ENCODE measurements around the gene SMOC2. TPM values are rescaled to one million over a fixed set of nuclear protein-coding genes. Genes with fewer than 3 reads are reported as not detected.

The SMOC2 gene
- polyA plus RNA-seq, 1 donor from 2014 or later, result 0.50 TPM

DNA sequence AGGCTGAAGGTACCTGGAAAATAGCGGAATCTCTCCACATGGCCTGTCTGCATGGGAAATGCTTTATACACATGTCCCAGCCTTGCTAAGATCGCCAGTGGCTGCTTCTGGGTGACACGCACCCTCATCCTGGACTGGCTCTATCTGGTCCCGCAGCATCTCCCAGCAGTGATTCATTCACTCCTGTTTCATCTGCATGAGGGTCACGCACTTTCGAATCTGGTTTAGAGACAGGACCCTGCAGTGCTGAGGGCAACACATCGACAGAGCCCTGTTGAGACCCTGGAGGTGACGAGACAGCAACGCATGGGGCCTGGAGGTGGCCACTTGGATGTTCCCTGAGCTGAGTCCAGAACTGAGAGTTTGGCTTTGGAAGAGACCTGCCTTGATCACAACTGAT, 136.5 kb downstream of the SMOC2 start:
- no peaks in the 10 kb centered on the region for H3K79me2 ChIP-seq (replicated peaks; ENCODE audit: insufficient read depth, low read length)
- H3K9me3 ChIP-seq (ENCODE audit: low read length), result no peaks in the 10 kb centered on the region
- H3K36me3 ChIP-seq (ENCODE audit: insufficient read depth, low read length), result no peaks in the 10 kb centered on the region
- no peaks in the 10 kb centered on the region for H3K9me2 ChIP-seq (ENCODE audit: insufficient read depth, low read length)
- H3K27ac ChIP-seq (ENCODE audit: low read length), result no peak overlapping the region
- no peaks in the 10 kb centered on the region for H4K20me1 ChIP-seq (ENCODE audit: insufficient read depth)
- no peak overlapping the region for H3K9ac ChIP-seq (ENCODE audit: low read length)
- H3K27me3 ChIP-seq (ENCODE audit: insufficient read depth, low read depth, low read length), result no peaks in the 10 kb centered on the region
- TF ChIP-seq EZH2 (IDR thresholded peaks at IDR 0.05; ENCODE audit: borderline replicate concordance, insufficient read depth, low read length, poor library complexity, severe bottlenecking) (no peak), TAF1 (IDR thresholded peaks at IDR 0.05; ENCODE audit: low read depth) (no peak), MXI1 (conservative IDR thresholded peaks at IDR 0.05; ENCODE audit: poor library complexity, severe bottlenecking) (no peak), EP300 (conservative IDR thresholded peaks at IDR 0.05; ENCODE audit: poor library complexity, severe bottlenecking) (no peak), RAD21 (conservative IDR thresholded peaks at IDR 0.05) (no peak), POLR2AphosphoS5 (IDR thresholded peaks at IDR 0.05) (no peak), SMC3 (conservative IDR thresholded peaks at IDR 0.05; ENCODE audit: poor library complexity) (no peak)
- TF ChIP-seq, protein P1, sequence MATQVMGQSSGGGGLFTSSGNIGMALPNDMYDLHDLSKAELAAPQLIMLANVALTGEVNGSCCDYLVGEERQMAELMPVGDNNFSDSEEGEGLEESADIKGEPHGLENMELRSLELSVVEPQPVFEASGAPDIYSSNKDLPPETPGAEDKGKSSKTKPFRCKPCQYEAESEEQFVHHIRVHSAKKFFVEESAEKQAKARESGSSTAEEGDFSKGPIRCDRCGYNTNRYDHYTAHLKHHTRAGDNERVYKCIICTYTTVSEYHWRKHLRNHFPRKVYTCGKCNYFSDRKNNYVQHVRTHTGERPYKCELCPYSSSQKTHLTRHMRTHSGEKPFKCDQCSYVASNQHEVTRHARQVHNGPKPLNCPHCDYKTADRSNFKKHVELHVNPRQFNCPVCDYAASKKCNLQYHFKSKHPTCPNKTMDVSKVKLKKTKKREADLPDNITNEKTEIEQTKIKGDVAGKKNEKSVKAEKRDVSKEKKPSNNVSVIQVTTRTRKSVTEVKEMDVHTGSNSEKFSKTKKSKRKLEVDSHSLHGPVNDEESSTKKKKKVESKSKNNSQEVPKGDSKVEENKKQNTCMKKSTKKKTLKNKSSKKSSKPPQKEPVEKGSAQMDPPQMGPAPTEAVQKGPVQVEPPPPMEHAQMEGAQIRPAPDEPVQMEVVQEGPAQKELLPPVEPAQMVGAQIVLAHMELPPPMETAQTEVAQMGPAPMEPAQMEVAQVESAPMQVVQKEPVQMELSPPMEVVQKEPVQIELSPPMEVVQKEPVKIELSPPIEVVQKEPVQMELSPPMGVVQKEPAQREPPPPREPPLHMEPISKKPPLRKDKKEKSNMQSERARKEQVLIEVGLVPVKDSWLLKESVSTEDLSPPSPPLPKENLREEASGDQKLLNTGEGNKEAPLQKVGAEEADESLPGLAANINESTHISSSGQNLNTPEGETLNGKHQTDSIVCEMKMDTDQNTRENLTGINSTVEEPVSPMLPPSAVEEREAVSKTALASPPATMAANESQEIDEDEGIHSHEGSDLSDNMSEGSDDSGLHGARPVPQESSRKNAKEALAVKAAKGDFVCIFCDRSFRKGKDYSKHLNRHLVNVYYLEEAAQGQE (IDR thresholded peaks at IDR 0.05; ENCODE audit: borderline replicate concordance), result no peak
- TF ChIP-seq, protein P2, sequence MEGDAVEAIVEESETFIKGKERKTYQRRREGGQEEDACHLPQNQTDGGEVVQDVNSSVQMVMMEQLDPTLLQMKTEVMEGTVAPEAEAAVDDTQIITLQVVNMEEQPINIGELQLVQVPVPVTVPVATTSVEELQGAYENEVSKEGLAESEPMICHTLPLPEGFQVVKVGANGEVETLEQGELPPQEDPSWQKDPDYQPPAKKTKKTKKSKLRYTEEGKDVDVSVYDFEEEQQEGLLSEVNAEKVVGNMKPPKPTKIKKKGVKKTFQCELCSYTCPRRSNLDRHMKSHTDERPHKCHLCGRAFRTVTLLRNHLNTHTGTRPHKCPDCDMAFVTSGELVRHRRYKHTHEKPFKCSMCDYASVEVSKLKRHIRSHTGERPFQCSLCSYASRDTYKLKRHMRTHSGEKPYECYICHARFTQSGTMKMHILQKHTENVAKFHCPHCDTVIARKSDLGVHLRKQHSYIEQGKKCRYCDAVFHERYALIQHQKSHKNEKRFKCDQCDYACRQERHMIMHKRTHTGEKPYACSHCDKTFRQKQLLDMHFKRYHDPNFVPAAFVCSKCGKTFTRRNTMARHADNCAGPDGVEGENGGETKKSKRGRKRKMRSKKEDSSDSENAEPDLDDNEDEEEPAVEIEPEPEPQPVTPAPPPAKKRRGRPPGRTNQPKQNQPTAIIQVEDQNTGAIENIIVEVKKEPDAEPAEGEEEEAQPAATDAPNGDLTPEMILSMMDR (IDR thresholded peaks at IDR 0.05; ENCODE audit: poor library complexity, severe bottlenecking), result no peak
- no peak overlapping the region for H3K4me2 ChIP-seq (ENCODE audit: low read length)
- no peak overlapping the region for H2AFZ ChIP-seq (ENCODE audit: low read depth, low read length)
- no peak overlapping the region for H3K4me3 ChIP-seq (ENCODE audit: low read length)
- H3F3A ChIP-seq (ENCODE audit: insufficient read depth, low read length, poor library complexity, severe bottlenecking), result no peaks in the 10 kb centered on the region

DNA sequence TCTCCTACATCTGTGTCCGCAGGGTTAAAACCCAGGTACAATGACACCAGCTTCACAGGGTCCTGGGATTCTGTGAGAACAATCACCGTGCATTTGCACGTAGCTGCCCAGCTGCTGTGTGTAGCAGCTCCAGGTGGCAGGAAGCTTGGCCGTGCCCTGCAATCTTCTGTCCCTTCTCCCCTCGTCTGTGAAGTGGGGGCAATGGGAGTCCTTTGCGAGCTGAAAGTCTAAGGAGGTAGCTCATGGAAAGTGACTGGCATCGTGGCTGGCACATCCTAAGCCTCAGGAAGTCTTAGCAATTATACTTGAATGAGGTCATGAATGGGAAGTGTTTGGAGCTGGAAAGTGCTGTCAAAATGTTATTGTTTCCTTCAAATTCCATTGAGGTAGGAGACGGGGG, 137.1 kb downstream of the SMOC2 start:
- no peaks in the 10 kb centered on the region for H3K9me2 ChIP-seq (ENCODE audit: insufficient read depth, low read length)
- no peak overlapping the region for H3K4me3 ChIP-seq (ENCODE audit: low read length)
- no peak overlapping the region for H2AFZ ChIP-seq (ENCODE audit: low read depth, low read length)
- H3K9me3 ChIP-seq (ENCODE audit: low read length), result no peaks in the 10 kb centered on the region
- TF ChIP-seq TAF1 (IDR thresholded peaks at IDR 0.05; ENCODE audit: low read depth) (no peak), MXI1 (conservative IDR thresholded peaks at IDR 0.05; ENCODE audit: poor library complexity, severe bottlenecking) (no peak), RAD21 (conservative IDR thresholded peaks at IDR 0.05) (no peak), SMC3 (conservative IDR thresholded peaks at IDR 0.05; ENCODE audit: poor library complexity) (no peak), POLR2AphosphoS5 (IDR thresholded peaks at IDR 0.05) (no peak), EP300 (conservative IDR thresholded peaks at IDR 0.05; ENCODE audit: poor library complexity, severe bottlenecking) (no peak), EZH2 (IDR thresholded peaks at IDR 0.05; ENCODE audit: borderline replicate concordance, insufficient read depth, low read length, poor library complexity, severe bottlenecking) (no peak)
- TF ChIP-seq, protein P2 (IDR thresholded peaks at IDR 0.05; ENCODE audit: poor library complexity, severe bottlenecking), result no peak
- TF ChIP-seq, protein P1 (IDR thresholded peaks at IDR 0.05; ENCODE audit: borderline replicate concordance), result no peak
- H3K36me3 ChIP-seq (ENCODE audit: insufficient read depth, low read length), result no peaks in the 10 kb centered on the region
- H3K79me2 ChIP-seq (replicated peaks; ENCODE audit: insufficient read depth, low read length), result no peaks in the 10 kb centered on the region
- H3K27me3 ChIP-seq (ENCODE audit: insufficient read depth, low read depth, low read length), result no peaks in the 10 kb centered on the region
- H3K4me2 ChIP-seq (ENCODE audit: low read length), result no peak overlapping the region
- H3K27ac ChIP-seq (ENCODE audit: low read length), result no peak overlapping the region
- H3F3A ChIP-seq (ENCODE audit: insufficient read depth, low read length, poor library complexity, severe bottlenecking), result no peaks in the 10 kb centered on the region
- no peaks in the 10 kb centered on the region for H4K20me1 ChIP-seq (ENCODE audit: insufficient read depth)
- no peak overlapping the region for H3K9ac ChIP-seq (ENCODE audit: low read length)
